ENCODE measurements around the gene IFI27L1. TPM values are rescaled to one million over a fixed set of nuclear protein-coding genes. Genes with fewer than 3 reads are reported as not detected.

Gene IFI27L1
- total RNA-seq, 1 donor from 2014 or later: 30.0 TPM

DNA sequence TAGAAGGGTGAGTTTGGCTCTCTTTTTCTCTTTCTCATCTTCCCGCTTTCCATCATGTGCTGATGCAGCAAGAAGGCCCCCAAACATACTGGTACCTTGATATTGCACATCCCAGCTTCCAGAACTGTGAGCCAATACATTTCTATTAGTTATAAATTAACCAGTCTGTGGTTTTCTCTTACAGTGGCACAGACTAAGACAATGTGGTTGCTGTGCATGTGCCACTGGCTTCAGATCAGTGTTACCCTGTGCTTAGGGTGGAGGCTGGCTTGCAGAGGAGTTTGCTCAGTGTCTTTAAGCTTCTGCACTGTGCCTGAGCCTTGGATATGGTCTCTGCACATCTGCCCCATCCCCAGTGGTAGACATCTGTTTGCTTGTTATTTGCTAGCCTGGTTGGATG is 42.8 kb downstream of the IFI27L1 start:
- no peak overlapping the region for H3K27ac Mint-ChIP-seq (ENCODE audit: unreplicated experiment)
- H3K36me3 Mint-ChIP-seq (ENCODE audit: unreplicated experiment): no peaks in the 10 kb centered on the region
- no peak overlapping the region for H3K4me3 Mint-ChIP-seq (ENCODE audit: unreplicated experiment)
- TF ChIP-seq, protein P1, sequence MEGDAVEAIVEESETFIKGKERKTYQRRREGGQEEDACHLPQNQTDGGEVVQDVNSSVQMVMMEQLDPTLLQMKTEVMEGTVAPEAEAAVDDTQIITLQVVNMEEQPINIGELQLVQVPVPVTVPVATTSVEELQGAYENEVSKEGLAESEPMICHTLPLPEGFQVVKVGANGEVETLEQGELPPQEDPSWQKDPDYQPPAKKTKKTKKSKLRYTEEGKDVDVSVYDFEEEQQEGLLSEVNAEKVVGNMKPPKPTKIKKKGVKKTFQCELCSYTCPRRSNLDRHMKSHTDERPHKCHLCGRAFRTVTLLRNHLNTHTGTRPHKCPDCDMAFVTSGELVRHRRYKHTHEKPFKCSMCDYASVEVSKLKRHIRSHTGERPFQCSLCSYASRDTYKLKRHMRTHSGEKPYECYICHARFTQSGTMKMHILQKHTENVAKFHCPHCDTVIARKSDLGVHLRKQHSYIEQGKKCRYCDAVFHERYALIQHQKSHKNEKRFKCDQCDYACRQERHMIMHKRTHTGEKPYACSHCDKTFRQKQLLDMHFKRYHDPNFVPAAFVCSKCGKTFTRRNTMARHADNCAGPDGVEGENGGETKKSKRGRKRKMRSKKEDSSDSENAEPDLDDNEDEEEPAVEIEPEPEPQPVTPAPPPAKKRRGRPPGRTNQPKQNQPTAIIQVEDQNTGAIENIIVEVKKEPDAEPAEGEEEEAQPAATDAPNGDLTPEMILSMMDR (IDR thresholded peaks at IDR 0.05): no peak
- peaks cover 6% of the 10 kb centered on the region for H3K9me3 Mint-ChIP-seq (ENCODE audit: unreplicated experiment)
- no peaks in the 10 kb centered on the region for H3K27me3 Mint-ChIP-seq (ENCODE audit: unreplicated experiment)
- DNase-seq (ENCODE audit: extremely low spot score, unreplicated experiment): no peak
- H3K4me1 Mint-ChIP-seq (ENCODE audit: unreplicated experiment): peaks cover 21% of the 10 kb centered on the region

DNA sequence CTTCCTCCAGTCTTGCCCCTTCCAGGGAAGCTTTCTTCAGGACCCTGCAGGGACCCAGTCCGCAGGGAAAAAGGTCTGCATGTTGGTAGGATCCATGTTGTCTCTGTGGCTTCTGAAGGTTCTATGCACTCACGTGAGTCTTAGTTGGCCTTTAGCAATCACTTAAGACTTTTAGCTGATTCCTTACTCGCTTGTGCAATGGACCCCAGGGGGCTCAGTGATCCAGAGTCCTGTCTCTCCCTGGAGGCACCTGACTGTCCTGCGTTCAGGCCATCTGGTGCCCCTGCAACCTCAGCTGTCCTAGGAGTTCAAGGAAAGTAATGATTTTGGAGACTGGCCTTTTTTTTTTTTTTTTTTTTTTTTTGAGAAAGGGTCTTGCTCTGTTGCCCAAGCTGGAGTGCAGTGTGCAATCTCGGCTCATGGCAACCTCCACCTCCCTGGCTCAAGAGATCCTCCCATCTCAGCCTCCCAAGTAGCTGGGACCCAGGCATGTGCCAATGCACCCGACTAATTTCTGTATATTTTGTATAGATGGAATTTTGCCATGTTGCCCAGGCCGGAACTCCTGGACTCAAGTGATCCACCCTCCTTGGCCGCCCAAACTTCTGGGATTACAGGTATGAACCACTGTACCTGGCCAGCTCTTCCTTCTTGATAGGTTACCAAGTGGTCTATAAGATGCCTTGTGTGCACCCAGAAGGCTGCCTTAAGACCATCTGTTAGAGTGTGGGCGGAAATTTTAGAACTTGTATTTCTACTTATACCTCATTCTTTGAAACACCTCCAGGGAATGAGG is 43.7 kb downstream of the IFI27L1 start:
- TF ChIP-seq, protein P1 (IDR thresholded peaks at IDR 0.05): no peak
- H3K27me3 Mint-ChIP-seq (ENCODE audit: unreplicated experiment): no peaks in the 10 kb centered on the region
- peaks cover 26% of the 10 kb centered on the region for H3K4me1 Mint-ChIP-seq (ENCODE audit: unreplicated experiment)
- H3K27ac Mint-ChIP-seq (ENCODE audit: unreplicated experiment): no peak overlapping the region
- H3K4me3 Mint-ChIP-seq (ENCODE audit: unreplicated experiment): no peak overlapping the region
- H3K36me3 Mint-ChIP-seq (ENCODE audit: unreplicated experiment): no peaks in the 10 kb centered on the region
- peaks cover 6% of the 10 kb centered on the region for H3K9me3 Mint-ChIP-seq (ENCODE audit: unreplicated experiment)
- DNase-seq (ENCODE audit: extremely low spot score, unreplicated experiment): peak; percentile 51

DNA sequence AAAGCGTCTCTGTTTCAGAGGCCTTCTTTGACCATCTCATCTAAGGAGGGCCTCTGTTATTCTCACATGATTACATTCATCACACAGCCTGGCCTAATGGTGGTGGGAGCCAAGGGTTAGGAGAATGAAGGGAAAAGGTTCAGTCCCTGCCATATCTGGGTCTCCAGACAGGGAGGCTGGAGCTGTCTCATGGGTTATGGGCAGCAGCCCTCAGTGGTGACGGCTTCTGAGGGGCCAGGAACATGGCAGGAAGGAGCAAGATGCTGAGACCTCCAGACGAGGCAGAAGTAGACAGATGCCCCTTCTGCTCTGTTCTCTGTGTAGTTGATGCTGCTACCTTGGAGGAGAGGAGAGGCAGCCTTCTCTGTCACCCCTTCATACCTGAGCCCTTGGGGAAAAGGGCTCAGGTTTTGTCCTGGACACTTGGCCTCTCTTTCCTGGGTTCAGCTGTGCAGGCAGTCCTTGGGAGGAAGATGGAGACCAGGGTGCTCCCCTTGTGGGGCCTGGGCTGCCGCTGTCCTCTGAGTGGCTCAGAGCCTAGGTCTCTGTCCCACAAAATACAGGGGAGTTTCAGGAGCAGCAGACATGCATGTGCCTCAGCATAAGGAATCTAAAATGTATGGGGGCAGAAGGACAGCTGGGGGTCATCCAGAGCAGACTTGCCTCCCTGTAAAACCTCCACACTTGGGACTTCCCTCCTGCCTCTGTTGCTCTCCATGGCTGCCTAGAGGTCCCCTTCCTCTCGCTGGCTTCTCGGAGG is 44.7 kb downstream of the IFI27L1 start:
- no peak overlapping the region for H3K27ac Mint-ChIP-seq (ENCODE audit: unreplicated experiment)
- DNase-seq (ENCODE audit: extremely low spot score, unreplicated experiment): peak; percentile 71
- H3K9me3 Mint-ChIP-seq (ENCODE audit: unreplicated experiment): peaks cover 2% of the 10 kb centered on the region
- H3K36me3 Mint-ChIP-seq (ENCODE audit: unreplicated experiment): no peaks in the 10 kb centered on the region
- TF ChIP-seq, protein P1 (IDR thresholded peaks at IDR 0.05): no peak
- no peaks in the 10 kb centered on the region for H3K27me3 Mint-ChIP-seq (ENCODE audit: unreplicated experiment)
- no peak overlapping the region for H3K4me3 Mint-ChIP-seq (ENCODE audit: unreplicated experiment)
- H3K4me1 Mint-ChIP-seq (ENCODE audit: unreplicated experiment): peaks cover 29% of the 10 kb centered on the region

DNA sequence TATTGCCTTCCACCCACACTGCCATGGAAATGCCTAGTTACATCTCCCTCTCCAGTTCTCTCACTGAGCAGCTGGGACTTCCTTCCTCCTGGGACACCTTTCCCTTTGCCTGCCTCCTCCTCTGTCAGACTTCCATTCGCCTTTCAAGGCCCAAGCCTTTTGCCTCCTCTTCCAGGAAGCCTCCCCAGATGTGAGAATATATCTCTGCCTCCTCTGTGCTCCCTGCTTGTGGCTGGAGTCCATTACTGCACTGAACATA is 45.2 kb downstream of the IFI27L1 start:
- Mint-ChIP-seq H3K4me1 (ENCODE audit: unreplicated experiment) (peaks cover 24% of the 10 kb centered on the region), H3K9me3 (ENCODE audit: unreplicated experiment) (no peaks in the 10 kb centered on the region), H3K36me3 (ENCODE audit: unreplicated experiment) (no peaks in the 10 kb centered on the region), H3K27me3 (ENCODE audit: unreplicated experiment) (no peaks in the 10 kb centered on the region), H3K27ac (ENCODE audit: unreplicated experiment) (no peak overlapping the region), H3K4me3 (ENCODE audit: unreplicated experiment) (no peak overlapping the region)
- TF ChIP-seq, protein P1 (IDR thresholded peaks at IDR 0.05): no peak
- DNase-seq (ENCODE audit: extremely low spot score, unreplicated experiment): no peak

DNA sequence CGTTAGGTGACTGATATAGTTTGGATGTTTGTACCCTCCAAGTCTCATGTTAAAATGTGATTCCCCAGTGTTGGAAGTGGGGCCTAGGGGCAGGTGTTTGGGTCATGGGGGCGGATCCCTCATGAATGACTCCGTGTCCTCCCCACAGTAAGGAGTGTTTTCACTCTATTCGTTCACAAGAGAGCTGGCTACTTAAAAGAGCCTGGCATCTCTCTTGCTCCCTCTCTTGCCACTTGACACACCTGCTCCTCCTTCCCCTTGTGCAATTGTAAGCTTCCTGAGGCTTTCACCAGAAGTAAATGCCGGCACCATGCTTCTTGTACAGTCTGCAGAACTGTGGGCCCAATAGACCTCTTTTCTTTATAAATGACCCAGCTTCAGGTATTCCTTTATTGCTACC is 45.7 kb downstream of the IFI27L1 start:
- Mint-ChIP-seq H3K27ac (ENCODE audit: unreplicated experiment) (no peak overlapping the region), H3K27me3 (ENCODE audit: unreplicated experiment) (no peaks in the 10 kb centered on the region), H3K9me3 (ENCODE audit: unreplicated experiment) (no peaks in the 10 kb centered on the region), H3K4me1 (ENCODE audit: unreplicated experiment) (peaks cover 20% of the 10 kb centered on the region), H3K36me3 (ENCODE audit: unreplicated experiment) (no peaks in the 10 kb centered on the region), H3K4me3 (ENCODE audit: unreplicated experiment) (no peak overlapping the region)
- no peak for DNase-seq (ENCODE audit: extremely low spot score, unreplicated experiment)
- TF ChIP-seq, protein P1 (IDR thresholded peaks at IDR 0.05): no peak

Data from osteocyte (in vitro differentiated cells).